Fibroblast of lung (primary cell): Measurements from ENCODE around the gene TGFBR3L. TPM values are rescaled to one million over a fixed set of nuclear protein-coding genes. Genes with fewer than 3 reads are reported as not detected.

Experiments used
- DNase-seq, 2 donors: peaks; one replicate each; pipeline versions ENCODE4 v3.0.0 to v3.0.0-alpha.2; 2010; ENCODE audit warnings: low read depth in 2 of 2
- H2AFZ ChIP-seq: 2 replicates; pipeline ENCODE4 v1.5.1; 2012; ENCODE audit warnings: low read length, control low read depth, inconsistent platforms
- H3K27ac ChIP-seq: 2 replicates; pipeline ENCODE4 v1.5.1; 2011; ENCODE audit warnings: low read length, control low read depth; ENCODE audit not compliant: insufficient read depth
- H3K27me3 ChIP-seq: 2 replicates; pipeline ENCODE4 v1.5.1; 2011; ENCODE audit warnings: mild to moderate bottlenecking, low read length; ENCODE audit not compliant: control insufficient read depth, insufficient read depth
- H3K36me3 ChIP-seq: 2 replicates; pipeline ENCODE4 v1.5.1; 2011; ENCODE audit warnings: low read length; ENCODE audit not compliant: control insufficient read depth, insufficient read depth
- H3K4me1 ChIP-seq: 2 replicates; pipeline ENCODE4 v1.5.1; 2011; ENCODE audit warnings: low read length; ENCODE audit not compliant: control insufficient read depth, insufficient read depth; ENCODE audit errors: extremely low read depth
- H3K4me2 ChIP-seq: 2 replicates; pipeline ENCODE4 v1.5.1; 2011; ENCODE audit warnings: low read length, control low read depth; ENCODE audit not compliant: insufficient read depth; ENCODE audit errors: extremely low read depth
- H3K4me3 ChIP-seq, 4 experiments: fragments of 200-600 bp in 1 of 4; sonication (generic) in 1 of 4; replicated peaks in 1 of 4; 2 replicates each; pipeline ENCODE4 v1.5.1; 2011 to 2016; ENCODE audit warnings: low read length in 4 of 4, low read depth in 3 of 4, mild to moderate bottlenecking in 3 of 4, control low read depth in 2 of 4, inconsistent platforms in 1 of 4, mixed read lengths in 1 of 4; ENCODE audit not compliant: insufficient read depth in 1 of 4; ENCODE audit errors: control extremely low read depth in 1 of 4
- H3K79me2 ChIP-seq: 2 replicates; pipeline ENCODE4 v1.5.1; 2012; ENCODE audit warnings: mild to moderate bottlenecking, low read length, inconsistent platforms; ENCODE audit not compliant: control insufficient read depth, insufficient read depth
- H3K9ac ChIP-seq: 2 replicates; pipeline ENCODE4 v1.5.1; 2011; ENCODE audit warnings: mild to moderate bottlenecking, low read length, control low read depth; ENCODE audit not compliant: insufficient read depth
- H3K9me3 ChIP-seq: 2 replicates; pipeline ENCODE4 v1.5.1; 2012; ENCODE audit warnings: low read depth, low read length; ENCODE audit not compliant: control insufficient read depth, insufficient read depth
- H4K20me1 ChIP-seq: 2 replicates; pipeline ENCODE4 v1.5.1; 2011; ENCODE audit warnings: low read length; ENCODE audit not compliant: control insufficient read depth, insufficient read depth; ENCODE audit errors: extremely low read depth
- CTCF ChIP-seq, 2 donors: IDR thresholded peaks in 1 of 2; conservative IDR thresholded peaks in 1 of 2; 1 replicate in 1 of 2; 2 replicates in 1 of 2; pipeline ENCODE4 v1.5.1; 2011 to 2012; ENCODE audit warnings: low read length in 2 of 2, control low read depth in 1 of 2, inconsistent platforms in 1 of 2, low read depth in 1 of 2, mild to moderate bottlenecking in 1 of 2
- EZH2 ChIP-seq: IDR thresholded peaks from 2 replicates; pipeline ENCODE4 v1.5.1; 2012; ENCODE audit warnings: low read length, control low read depth, mild to moderate bottlenecking; ENCODE audit errors: missing control alignments
- polyA plus RNA-seq, 2 donors: library from polyadenylated mRNA; depleted of rRNA in 1 of 2; stranded (reverse) in 1 of 2; unstranded in 1 of 2; fragments of >200 nt; gene quantifications; 2 replicates each; pipeline ENCODE4 v1.2.1, GENCODE V29; 2011 to 2012; ENCODE audit warnings: missing spikeins in 1 of 2
- total RNA-seq: library from RNA; depleted of rRNA; stranded (reverse); fragments of >200 nt; gene quantifications from 2 replicates; pipeline ENCODE4 v1.2.1, GENCODE V29; 2014

Gene TGFBR3L
- total and polyA plus RNA-seq, 2 donors (not counting 1 experiment from before 2014, with no cell fraction given), result 1.3 TPM; not detected in 1

- Histone ChIP-seq H3K36me3 (no peaks in the 10 kb centered on the region), H2AFZ (no peak overlapping the region), H3K4me1 (peaks cover 7% of the 10 kb centered on the region), H3K79me2 (no peaks in the 10 kb centered on the region), H3K27me3 (no peaks in the 10 kb centered on the region), H3K9ac (no peak overlapping the region), H3K9me3 (no peaks in the 10 kb centered on the region), H3K27ac (no peak overlapping the region), H4K20me1 (no peaks in the 10 kb centered on the region), H3K4me3 (no peak overlapping the region), H3K4me2 (no peak overlapping the region)
- TF ChIP-seq EZH2 (no peak), CTCF (conservative IDR thresholded peaks at IDR 0.05 in 1 of 2, IDR thresholded peaks at IDR 0.05 in 1 of 2; ENCODE audit: low read depth in 1 of 2, low read length in 2 of 2) (no peak)
- no peak for DNase-seq
Measured at GRCh38 chr19:7867092-7867844, 47.4 kb upstream of the TGFBR3L start.

- Histone ChIP-seq H3K27ac (no peak overlapping the region), H3K79me2 (no peaks in the 10 kb centered on the region), H3K4me2 (no peak overlapping the region), H3K27me3 (peaks cover 6% of the 10 kb centered on the region), H2AFZ (no peak overlapping the region), H3K36me3 (no peaks in the 10 kb centered on the region), H4K20me1 (no peaks in the 10 kb centered on the region), H3K9ac (no peak overlapping the region), H3K9me3 (no peaks in the 10 kb centered on the region), H3K4me1 (peaks cover 7% of the 10 kb centered on the region), H3K4me3 (no peak overlapping the region)
- TF ChIP-seq CTCF (conservative IDR thresholded peaks at IDR 0.05 in 1 of 2, IDR thresholded peaks at IDR 0.05 in 1 of 2; ENCODE audit: low read depth in 1 of 2, low read length in 2 of 2), result no peak
- no peak for TF ChIP-seq EZH2
- DNase-seq, result no peak
Measured at GRCh38 chr19:7868326-7868670, 46.3 kb upstream of the TGFBR3L start.

- peak overlapping the region; percentile 82 for H3K4me2 ChIP-seq
Measured at GRCh38 chr19:7868671-7869452, 45.8 kb upstream of the TGFBR3L start.

More at GRCh38 chr19:7868671-7869452, 45.8 kb upstream of the TGFBR3L start:
- peaks cover 10% of the 10 kb centered on the region for H3K27me3 ChIP-seq
- no peaks in the 10 kb centered on the region for H3K9me3 ChIP-seq
- peak overlapping the region; percentile 31 for H2AFZ ChIP-seq
- no peak overlapping the region for H3K9ac ChIP-seq
- TF ChIP-seq EZH2, result no peak
- TF ChIP-seq CTCF (conservative IDR thresholded peaks at IDR 0.05 in 1 of 2, IDR thresholded peaks at IDR 0.05 in 1 of 2; ENCODE audit: low read depth in 1 of 2, low read length in 2 of 2), result peak; percentile 40 to 45
- peak overlapping the region in 3 of 4 experiments; percentile 23 to 47 (median 40) for H3K4me3 ChIP-seq
- H3K27ac ChIP-seq, result no peak overlapping the region
- H4K20me1 ChIP-seq, result no peaks in the 10 kb centered on the region
- DNase-seq, result peak; percentile 34 to 44
- H3K79me2 ChIP-seq, result no peaks in the 10 kb centered on the region
- H3K36me3 ChIP-seq, result no peaks in the 10 kb centered on the region
- H3K4me1 ChIP-seq, result peaks cover 7% of the 10 kb centered on the region
